Activated naive CD4-positive, alpha-beta T cell (primary cell): ENCODE measurements around the gene OR2T35.

Experiments used
- DNase-seq, 4 experiments: peaks; one replicate each; lab custom pipeline; 2025; lab: John Stamatoyannopoulos, UW

Gene OR2T35

DNA sequence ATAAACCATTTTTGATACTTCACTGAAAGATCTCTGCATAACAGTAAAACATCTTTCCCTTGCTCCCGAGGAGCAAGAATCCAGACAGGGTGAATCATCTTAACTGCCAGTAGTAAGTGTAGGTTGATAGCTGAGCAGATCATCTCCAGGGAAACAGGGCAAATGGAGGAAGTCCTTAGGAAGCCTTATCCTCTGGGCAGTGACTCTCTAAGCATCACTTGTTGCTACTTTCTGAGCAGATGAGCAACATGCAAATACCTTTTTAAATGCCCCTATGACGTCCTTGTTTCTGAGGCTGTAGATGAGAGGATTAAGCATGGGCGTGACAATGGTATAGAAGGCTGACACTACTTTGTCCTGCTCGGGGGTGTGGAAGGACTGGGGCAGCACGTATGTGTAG lies 19.1 kb downstream of the OR2T35 start:
- no peak for DNase-seq

- no peak for DNase-seq
These were observed 19.9 kb downstream of the OR2T35 start for GRCh38 chr1:248625166-248625565.

DNA sequence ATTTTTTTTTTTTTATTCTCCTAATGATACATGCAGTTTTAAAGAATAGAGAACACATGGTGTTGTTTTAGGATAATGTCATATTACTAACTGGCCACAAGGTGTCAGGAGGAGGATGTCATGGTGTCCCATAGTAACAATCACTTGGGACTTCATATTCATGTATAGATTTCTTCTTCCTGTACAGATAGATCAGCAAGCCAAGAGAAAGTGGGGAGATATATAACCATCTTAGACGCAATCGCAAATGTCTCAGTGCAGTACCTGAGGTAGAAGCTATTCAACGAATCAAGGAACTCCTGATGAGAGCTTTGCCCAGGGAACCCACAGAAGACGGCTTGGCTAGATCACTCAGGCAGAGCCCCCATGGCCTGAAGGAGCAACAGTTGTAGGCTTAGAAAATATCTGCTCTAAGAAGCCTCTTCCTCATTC lies 22.5 kb downstream of the OR2T35 start:
- DNase-seq: no peak

- no peak for DNase-seq
These were observed 23.3 kb downstream of the OR2T35 start for GRCh38 chr1:248621770-248622169.

- peak in 3 of 4 experiments; percentile 5 to 39 (median 11) for DNase-seq
These were observed 26.2 kb downstream of the OR2T35 start for GRCh38 chr1:248618878-248619277.

- no peak for DNase-seq
These were observed 27.0 kb downstream of the OR2T35 start for GRCh38 chr1:248618119-248618518.

DNA sequence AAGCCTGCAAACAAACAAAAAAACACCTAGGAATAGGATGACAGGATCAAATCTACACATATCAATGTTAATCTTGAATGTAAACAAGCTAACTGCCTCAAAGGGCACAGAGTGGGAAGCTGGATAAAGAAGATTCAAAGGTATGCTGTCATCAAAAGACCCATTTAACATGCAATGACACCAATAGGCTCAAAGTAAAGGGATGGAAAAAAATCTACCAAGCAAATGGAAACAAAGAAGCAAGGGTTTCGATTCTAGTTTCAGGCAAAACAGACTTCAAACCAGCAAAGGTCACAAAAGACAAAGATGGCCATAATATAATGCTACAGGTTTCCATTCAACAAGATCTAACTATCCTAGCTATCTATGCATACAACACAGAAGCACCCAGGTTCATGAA lies 31.3 kb downstream of the OR2T35 start:
- no peak for DNase-seq

- DNase-seq: no peak
These were observed 33.1 kb downstream of the OR2T35 start for GRCh38 chr1:248611883-248612414.

GRCh38 chr1:248610301-248610700 lies 34.8 kb downstream of the OR2T35 start:
- no peak for DNase-seq

DNA sequence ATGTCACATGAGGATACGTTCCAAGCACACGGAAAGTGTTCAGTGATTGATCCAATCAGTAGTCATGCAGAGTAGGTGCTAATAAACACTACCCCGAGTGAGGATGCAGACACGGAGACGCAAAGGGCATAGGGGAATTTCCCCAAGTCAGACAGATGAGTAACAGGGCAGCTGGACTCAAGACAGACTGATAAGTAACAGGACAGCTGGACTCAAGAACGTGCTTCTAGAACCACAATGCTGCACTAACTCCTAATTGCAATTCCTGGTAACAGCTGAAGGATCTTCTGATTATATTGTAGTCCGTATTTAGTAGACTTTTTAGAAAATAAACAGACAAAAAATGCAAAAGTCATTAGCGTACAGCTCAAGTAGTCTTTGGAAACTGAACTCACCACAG lies 45.7 kb downstream of the OR2T35 start:
- no peak for DNase-seq

GRCh38 chr1:248597589-248597988 lies 47.5 kb downstream of the OR2T35 start, which contains the start of gene OR2T10:
OR2T10 (minus strand) TSS chr1:248597700; CDS start chr1:248593768, 3,932 bp downstream.
- no peak for DNase-seq

DNA sequence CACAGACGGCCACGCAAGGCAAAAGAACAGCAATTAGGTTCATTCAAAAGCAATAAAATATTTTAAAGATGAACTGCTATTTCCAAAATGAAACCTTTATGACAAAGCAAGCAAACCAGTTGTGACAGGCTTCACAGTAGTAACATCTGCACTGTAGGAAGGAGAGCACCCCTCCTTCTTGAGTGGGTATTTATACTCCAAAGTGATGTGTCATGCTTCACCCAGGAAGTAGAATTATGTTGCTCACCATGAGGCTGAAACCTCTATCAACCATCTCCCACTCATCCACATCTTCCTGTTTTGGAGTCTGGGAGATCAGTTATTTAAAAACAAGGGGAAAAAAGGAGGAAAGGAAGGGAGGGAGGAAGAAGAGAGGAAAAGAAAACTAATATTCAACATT lies 48.5 kb downstream of the OR2T35 start:
- DNase-seq: no peak

DNA sequence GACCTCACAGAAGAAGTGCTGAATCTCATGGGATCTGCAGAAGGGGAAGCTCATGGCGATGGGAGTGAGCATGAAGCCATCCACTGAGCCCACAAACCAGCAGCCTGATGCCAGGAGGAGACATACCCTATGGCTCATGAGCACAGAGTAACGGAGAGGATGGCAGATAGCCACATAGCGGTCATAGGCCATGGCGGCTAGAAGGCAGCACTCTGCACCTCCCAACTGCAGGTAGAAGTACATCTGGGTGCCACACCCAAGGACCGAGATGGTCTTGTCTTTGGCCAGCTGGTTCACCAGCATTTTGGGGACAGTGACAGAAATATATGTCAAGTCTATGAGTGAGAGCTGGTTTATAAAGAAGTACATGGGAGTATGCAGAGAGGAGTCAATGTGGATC lies 51.9 kb downstream of the OR2T35 start:
- no peak for DNase-seq

DNA sequence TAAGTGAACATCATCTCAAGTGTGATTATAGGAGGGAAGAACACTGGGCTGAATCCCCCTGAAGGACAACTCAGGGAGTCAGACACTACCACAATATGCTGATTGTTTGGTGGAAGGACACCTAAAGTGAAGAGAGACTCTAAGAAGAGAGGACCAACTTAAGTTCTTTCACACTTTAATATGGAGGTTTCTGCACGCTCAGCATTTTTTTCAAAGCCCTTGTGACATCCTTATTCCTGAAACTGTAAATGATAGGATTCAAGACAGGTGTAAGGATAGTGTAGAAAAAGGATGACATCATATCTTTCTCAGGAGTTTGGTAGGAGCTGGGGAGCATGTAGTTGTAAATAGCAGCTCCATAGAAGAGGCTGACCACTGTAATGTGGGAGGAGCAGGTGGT lies 52.4 kb downstream of the OR2T35 start:
- DNase-seq: no peak

GRCh38 chr1:248590055-248590454 lies 55.0 kb downstream of the OR2T35 start:
- DNase-seq: no peak

GRCh38 chr1:248589334-248589733 lies 55.7 kb downstream of the OR2T35 start:
- no peak for DNase-seq
